ENCODE results near the gene TNNC1.

TNNC1 gene

DNA sequence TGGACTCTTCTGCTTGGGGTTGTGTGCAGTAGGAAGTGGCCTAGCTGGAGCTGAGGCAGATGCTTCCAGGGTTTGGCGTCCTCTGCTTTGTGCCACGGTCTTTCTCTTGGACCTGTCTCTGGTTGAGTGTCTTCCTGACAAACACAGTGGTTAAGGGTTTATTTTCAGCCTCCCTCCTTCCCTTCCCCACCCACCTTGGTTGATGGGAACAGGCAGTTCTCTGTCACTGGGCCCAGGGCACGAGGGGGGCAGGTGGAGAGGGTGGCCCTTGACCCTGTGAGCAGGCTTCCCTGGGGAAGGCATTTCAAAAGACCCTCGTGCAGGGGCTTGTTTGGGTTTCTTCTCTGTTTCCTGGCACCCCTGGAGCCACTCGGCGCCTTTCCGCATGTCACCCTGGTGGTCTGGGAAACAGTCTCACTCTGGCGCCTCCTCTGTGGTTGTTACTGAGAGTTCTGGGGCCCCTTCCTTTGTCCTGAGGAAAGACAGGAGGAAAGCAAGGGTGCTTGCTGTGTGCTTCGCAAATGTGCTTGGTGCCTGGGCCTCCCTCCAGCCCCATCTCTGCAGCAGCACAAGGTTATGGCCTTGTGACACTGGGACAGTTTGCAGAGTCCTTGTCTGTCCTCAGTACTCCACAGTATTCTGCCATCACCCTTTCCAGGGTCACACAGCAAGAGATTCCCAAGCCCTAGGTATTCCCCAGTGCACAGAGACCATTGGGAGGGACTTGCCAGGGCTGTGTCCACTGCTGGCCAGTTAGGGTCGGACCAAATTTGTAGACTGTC is 31.0 kb upstream of the TNNC1 start:
- DNase-seq (ENCODE audit: low spot score), result no peak

DNA sequence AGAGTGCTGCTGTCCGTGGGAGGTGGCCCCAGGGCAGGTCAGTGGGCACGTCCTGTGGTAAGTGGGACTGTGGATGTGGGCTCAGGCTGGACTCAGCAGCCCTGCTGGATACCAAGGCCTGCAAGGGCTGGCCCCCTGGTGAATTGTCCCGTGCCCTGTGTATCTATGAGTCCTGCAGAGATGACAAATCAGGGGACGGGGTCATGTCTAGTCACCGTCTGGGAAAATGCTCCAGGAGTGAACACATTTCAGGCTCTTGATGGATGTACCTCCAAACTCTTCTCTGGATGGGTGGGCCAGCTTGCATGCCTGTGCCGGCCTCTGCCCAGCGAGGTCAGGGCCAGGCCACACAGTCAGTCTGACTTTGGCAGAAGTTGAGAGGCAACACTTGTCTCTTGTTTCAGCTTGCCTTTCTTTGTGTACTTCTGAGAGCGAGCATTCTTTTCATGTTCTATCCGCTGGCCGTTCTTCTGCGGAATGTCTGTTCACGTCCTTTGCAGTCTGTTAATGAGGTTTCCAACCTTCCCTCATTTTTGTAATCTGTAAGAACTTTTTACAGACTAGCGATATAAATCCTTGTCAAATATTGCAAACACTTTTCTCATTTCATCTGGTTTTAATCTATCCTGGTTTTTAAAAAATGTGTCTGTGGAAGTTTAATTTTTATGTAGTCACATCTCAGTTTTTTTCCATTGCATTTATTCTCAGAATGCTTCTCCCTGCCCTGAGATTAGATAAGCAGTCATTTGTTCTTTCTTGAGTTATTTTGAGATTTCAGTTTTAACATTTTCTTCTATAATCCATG is 29.9 kb upstream of the TNNC1 start:
- peak; percentile 61 for DNase-seq (ENCODE audit: low spot score)

DNA sequence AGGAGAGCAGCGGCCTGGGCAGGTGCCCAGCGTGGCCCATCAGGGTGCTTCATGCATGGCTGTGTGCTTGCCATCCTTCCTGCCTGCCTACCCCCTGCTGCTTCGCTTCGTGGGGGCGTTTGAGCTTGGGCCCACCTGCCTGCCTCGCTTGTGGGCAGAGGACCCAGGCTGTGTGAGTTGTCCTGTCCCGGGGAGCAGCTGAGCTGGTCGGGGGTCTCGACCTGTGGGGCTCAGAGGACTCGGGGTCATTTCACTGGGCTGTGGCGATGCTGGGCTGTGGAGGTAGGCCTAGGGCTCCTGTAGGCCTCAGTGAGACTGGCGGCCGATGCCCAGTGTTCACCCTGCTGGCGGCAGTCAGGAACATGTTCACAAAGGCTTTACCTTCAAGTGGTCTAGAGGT is 29.2 kb upstream of the TNNC1 start:
- DNase-seq (ENCODE audit: low spot score), result no peak

DNA sequence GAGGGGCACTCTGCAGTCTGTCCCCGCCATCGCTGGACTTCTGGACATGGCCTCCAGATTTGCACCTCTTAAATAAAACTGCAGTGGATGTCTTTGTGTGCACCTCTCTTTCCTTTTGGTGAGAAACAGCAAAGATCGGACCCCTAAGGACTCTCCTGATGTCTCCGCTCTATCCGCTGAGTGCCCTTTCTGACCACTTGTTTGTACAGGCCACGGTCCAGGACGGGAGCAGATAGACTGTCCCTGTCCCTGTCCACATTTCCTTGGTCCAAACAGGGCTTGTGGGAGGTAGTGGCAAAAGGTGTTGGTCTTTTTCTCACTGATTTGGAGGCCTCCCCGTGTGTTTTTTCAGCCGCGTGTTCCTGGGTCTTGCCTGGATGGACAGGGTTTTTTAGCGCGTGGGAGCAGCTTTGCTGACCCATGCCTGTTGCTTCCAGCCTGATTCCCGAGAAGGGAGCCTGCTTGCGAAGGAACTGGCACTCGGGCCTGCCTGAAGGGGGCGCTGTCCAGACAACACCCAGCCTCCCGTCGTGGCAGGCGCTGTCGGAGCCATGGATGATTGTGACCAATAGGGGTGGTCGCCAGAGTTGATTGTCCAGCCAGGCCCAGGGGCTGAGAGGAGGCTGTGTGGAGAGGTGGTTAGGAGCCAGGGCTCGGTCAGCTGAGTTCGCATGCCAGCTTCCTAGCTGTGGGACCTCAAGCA is 28.1 kb upstream of the TNNC1 start:
- no peak for DNase-seq (ENCODE audit: low spot score)

DNA sequence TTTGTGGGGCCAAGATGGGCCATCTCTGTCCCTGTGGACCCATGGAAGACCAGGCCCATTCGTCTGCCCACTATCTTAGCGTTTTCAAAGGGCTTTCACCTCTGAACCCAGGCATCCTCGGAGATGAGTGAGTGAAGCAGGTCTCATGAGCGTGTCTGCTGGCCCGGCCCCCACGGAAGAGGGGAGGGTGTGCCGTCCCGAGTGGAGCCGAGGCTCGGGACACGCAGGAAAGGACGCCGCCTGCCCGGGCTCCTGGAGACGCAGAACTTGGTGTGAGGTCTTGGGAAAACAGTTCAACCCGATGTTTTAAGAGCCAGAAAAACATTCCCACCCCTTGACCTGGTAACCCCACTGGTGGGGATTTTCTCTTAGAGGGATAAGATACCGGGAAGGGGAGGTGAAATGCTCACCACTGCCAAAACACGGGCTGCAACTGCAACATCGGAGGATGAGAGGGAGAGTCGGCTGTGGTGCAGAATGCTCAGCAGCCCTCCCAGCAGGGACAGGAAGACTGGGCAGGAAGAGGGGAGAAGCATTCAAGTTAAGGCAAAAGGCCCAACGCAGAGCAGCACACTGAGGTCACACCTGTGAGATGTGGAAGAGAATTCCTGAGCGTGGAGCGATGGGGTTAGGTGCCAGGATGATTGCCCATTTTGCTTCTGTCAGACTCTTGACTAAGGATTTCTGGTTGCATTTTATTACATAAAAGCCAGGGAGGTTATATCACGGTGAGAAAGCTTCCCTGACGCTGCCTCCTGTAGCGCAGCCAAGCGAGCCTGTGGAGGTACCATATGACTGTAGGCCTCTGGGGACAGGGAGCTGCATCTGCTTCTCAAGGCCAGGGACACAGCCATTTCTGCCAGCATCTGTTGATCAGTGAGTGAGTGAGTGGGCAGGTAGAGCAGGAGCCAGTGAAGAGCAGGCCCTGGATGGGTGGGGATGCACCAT is 27.2 kb upstream of the TNNC1 start:
- DNase-seq (ENCODE audit: low spot score), result no peak

DNA sequence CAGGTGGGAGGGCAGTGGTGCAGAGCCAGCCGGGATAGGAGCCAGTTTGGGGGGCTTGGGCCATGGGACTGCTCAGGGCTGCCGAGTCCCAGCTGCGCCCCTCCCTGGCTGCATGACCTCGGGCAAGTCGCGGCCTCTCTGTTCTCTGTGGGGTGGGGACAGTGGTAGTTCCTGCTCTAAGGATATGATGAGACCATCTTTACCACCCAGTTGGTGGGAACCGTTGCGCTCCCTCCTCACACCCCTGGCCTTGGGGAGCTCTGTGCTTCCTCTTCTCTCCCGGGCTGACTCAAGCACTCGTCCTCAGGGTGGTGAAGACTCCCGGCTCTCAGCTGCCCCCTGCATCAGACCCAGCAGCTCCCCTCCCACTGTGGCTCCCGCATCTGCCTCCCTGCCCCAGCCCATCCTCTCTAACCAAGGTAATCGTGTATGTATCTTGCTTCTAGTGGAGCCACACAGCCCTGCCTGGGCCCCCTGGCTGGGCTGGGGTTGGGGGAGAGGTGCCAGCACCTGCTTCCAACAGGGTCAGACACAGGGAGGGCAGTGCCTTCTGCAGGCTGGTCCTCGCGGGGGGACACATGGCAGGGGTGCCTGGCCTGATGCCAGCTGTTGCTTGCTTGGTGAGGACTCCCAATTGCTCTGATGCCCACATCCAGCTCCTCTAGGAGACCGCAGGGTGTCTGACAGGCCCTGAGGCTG is 26.2 kb upstream of the TNNC1 start:
- DNase-seq (ENCODE audit: low spot score), result no peak

DNA sequence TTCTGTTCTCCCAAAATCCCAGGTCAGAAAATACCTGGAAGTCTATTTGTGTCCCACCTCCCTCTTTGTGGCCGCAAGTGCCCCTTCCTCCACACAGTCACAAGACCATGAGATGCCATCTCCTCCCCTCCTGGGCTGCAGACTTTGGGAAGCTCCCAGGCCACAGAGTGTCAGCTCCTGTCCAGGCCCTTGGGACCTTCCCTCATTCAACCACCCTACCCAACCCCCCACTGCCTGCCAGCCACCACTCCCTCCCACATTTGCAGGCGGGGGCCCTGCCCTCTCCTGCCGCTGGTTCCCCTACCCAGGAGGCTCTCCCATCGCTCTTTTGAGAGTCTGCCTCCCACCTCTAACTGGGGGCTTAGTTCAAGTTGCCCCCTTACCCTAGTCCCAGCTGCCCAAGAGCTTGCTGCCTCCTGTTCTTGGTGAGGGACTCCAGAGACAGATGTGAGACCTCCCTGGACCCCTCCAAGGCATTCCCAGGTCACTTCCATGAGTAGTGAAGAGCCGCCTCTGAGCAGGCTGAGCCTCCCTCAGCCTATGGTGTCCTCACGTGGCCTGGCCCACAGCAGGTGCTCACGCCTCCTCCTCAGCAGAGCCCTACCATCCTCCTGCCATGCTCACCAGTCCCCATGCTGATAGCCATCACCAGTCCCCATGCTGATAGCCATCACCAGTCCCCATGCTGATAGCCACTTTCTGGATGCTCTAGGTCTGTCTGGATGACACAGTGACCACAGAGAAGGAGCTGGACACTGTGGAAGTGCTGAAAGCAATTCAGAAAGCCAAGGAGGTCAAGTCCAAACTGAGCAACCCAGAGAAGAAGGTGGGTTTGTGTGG is 25.4 kb upstream of the TNNC1 start:
- DNase-seq (ENCODE audit: low spot score), result no peak

DNA sequence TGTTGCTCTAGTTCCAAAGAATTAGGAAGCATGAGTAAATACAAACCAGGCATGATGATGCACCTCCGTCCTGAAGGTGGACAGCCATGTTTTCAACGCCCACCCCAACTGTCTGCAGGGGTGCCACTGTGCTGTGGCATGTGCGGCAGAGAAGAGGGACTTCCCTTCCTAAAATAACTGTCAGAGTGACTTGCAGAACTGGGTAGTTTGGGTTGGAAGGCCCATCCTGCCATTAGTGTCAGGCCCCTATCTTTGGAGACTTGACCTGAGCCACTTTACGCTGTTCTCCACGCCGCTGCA is 23.9 kb upstream of the TNNC1 start:
- no peak for DNase-seq (ENCODE audit: low spot score)

DNA sequence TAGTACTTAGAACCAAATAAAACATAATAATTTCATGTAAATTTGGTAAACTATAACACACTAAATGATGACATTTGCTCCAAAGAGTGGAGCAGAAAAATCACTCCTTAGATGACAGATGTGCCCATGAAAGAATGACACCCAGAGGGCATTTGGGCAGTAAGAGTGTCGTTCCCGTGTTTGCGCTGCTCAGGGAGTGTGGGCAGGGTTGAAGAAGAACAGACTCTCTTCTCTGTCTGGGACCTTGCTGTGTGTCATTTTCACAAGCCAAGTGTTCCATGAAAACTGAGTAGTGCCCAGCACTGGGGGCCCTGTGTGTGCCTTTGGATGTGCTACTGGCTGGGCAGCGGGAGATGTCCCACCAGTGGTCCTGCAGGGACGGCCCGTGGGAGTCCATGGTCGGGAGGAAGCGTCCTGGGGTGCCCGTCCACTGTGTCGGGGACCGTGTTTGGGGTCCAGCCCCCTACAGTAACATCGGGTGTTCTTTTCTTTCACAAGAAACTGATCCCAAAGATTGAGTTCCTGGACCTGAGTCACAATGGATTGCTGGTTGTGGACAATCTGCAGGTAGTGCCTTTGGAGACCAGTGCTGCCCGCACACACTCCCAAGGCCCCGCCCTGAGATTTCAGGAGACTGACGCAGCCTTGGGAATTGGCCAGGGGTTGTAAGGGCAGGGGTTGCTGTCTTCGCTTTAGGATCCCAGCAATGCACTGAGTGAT is 23.4 kb upstream of the TNNC1 start:
- no peak for DNase-seq (ENCODE audit: low spot score)

DNA sequence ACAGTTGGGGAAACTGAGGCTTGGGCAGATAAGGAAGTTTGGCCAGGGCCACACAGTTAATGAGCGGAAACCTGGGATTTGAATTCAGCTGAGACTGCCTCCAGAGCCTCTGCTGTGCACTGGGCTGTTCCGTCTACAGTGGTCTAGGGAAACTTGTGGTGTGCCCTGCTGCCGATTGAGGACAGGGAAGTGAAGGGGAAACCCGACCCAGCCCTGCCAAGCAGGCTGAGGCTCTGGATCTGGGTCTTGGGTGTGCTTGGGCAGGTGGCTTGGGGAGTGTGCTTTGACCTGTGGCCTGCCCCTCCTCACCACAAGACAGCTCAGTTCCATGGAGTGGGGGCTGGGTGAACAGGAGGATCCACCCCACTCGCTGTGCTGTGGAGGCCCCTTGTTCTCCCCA is 19.2 kb upstream of the TNNC1 start:
- no peak for DNase-seq (ENCODE audit: low spot score)

DNA sequence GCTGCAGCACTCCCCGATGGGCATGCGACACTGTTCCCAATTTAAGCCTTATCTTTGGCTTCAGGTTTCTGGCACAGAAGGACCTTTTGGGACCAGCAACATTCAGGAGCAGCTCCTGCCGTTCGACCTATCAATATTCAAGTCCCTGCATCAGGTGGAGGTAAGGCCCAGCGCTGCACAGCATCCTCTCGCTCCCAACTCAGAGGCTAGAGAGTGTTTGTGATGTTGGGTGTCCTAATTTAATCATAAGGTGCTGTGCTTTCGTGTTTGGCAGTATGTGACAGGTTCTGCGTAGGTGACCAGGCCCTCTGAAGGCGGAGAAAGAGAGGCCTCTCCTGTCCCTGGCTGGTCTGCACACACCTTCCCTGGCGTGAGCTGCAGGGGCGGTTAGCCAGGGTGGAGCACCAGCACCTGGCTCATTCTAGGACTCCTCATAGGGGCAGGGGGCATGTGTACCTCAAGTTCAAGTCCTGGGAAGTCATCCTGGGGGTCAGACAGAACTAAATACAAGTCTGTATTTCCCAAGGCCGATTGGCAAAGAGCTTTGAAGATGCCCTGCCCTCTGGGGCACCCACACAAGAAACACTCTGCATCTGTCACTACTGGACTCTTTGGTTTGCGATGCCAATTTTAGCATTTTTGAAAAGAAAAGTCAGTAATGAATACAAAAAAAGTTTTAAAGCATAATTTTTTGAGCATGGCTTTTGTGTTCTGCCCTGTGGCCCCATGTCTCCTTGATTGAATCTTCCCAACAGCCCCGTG is 18.6 kb upstream of the TNNC1 start:
- DNase-seq (ENCODE audit: low spot score), result no peak

DNA sequence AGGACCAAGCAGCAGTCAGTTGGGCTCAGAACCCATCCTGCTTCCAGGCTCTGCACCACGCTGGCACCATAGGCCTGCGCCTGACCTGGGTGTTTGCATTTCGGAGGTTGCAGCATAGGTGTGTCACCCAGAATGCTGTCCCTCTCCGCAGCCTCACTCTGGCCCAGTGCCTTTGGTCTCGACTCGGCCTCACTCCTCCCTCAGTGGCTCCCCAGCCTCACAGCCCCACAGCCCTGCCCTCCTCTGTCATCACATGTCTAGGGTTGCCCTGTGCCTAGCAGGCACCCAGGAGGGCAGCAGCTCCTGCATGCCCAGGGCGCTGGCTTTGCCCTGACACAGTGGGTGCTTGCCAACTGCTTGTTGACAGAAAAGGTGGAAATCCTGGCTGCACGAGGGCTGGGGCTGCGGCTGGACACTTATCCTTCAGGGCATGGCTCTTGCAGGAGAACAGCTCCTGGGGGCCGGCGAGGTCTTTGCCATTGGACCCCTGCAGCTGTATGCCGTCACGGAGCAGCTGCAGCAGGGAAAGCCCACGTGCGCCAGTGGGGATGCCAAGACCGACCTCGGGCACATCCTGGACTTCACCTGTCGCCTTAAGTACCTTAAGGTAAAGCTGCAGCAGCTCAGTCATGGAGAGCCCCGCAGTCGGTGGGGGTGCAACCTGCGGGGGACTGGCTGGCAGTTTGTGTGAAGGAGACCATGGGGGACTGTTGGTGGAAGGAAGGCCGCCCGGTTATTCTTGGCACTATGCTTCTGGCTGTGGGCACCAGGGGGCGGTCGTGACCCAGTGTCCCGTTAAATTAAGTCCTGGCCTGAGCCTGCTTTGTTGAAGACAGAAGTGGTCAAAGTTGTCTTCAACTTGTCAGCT is 17.8 kb upstream of the TNNC1 start:
- peak; percentile 56 for DNase-seq (ENCODE audit: low spot score)

DNA sequence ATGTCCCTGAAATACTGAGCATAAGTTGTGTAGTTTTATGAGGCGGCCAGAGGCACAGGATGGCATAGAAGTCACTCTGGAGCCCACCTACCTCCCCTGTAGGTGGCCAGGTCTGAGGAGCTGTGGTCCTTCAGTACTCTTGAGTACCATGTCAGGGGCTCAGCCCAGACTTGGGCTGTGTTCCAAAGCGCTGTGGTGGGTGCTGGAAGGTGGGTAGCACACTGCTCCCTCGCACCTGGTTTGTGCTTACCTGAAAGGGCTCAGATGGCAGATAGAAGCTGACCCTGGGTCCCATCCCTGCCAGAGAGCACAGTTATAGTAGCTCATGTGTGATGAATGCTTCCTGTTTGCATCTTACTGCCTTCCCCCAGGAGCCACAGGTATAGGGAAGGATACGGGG is 17.1 kb upstream of the TNNC1 start:
- no peak for DNase-seq (ENCODE audit: low spot score)

DNA sequence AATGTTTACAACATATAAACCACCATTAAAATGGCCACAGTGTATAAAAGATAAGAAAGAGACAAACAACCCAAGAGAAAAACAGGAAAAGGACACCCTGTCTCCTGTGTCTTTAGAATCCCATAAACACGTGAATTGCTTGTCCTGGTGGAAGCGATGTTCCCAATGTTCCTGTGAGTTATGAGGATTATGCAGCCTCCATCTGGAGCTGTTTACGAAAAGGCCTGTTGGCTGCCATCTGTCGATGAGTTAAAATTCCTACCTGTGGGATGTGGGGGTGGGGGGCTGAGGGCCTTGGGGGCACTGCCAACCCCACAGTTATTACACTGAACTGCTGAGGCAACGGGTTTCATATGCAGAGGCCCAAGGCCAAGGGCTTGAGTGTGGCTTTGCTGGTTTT is 15.2 kb upstream of the TNNC1 start:
- no peak for DNase-seq (ENCODE audit: low spot score)

DNA sequence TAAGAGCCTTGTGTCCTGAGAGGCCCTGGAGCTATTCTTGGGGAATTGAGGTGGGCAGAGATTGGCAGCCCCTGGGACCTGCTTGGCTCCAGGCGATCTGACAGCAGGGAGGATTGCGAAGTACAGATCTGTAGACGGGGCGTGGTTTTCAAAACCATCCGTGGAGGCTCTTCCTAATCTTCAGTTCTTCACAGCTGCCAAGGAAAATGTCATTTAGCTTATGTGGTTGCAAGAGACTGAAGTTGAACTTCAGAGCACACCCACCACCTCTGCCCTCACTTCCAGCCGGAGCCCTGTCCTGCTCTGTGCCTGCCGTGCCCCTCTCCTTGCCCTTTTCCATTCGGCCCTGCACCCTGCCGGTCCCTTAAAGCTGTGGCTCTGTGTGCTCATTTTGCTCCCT is 14.5 kb upstream of the TNNC1 start:
- DNase-seq (ENCODE audit: low spot score), result no peak

DNA sequence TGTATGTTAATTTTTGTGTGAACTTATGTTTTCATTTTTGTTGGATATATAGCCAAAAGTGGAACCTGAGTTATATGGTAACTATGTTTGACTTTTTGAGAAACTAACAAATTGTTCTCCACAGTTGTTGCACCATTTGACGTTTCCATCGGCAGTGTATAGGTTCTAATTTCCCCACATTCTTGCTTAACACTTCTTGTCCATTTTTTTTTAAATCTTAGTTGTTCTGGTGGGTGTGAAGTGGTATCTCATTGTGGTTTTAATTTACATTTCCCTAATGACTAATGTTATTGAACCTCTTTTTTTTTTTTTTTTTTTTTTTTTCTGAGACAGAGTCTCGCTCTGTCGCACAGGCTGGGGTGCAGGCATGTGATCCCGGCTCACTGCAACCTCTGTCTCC is 9.6 kb upstream of the TNNC1 start:
- DNase-seq (ENCODE audit: low spot score), result no peak

DNA sequence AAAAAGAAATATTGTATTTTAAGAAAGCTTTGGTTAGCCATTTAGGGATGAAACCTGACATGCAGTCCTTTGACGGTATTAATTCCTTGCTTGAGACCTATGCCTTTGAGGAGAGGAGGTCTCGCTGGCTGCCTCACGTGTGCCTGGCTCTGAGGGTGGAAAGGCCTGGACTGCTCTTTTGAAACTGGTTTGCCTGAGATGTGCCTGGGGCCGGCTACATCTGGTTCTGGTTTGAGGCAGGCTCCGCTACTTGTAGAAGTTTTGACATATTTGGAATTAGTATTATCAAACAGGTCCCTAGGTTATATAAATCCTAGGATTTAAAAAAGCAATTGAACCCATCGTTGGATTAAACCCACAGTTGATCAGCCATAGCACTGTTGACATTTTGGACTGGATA is 8.0 kb upstream of the TNNC1 start:
- no peak for DNase-seq (ENCODE audit: low spot score)
